ENCODE results near the gene RAB3IL1. TPM values are rescaled to one million over a fixed set of nuclear protein-coding genes. Genes with fewer than 3 reads are reported as not detected.

RAB3IL1 gene
- total and polyA plus RNA-seq, 8 donors, result 0.58 to 13.3 (median 10.1) TPM; not detected in 1

GRCh38 chr11:61875698-61876097 lies 41.7 kb downstream of the RAB3IL1 start:
- intact Hi-C loops (cut with DNase I; ENCODE audit: low total_unique reads), result no loop called here
- no peaks in the 10 kb centered on the region for H3K9me3 ChIP-seq
- 92 to 99% (median 92%) methylated on average over 2 to 14 of the region's 14 CpGs for WGBS, 5 donors
- TF ChIP-seq POLR2A (IDR thresholded peaks at IDR 0.05), result no peak
- no peak for TF ChIP-seq POLR2AphosphoS5 (IDR thresholded peaks at IDR 0.05)
- TF ChIP-seq EP300 (IDR thresholded peaks at IDR 0.05), result no peak
- TF ChIP-seq CTCF (IDR thresholded peaks at IDR 0.05), result no peak
- peaks cover 0 to 16% (median 11%) of the 10 kb centered on the region in 4 donors for H3K4me1 ChIP-seq
- H3K4me3 ChIP-seq, result no peak overlapping the region
- H3K27ac ChIP-seq, result no peak overlapping the region
- peaks cover 0 to 51% (median 26%) of the 10 kb centered on the region in 4 donors for H3K36me3 ChIP-seq
- no peak for DNase-seq
- peaks cover 0 to 12% (median 0%) of the 10 kb centered on the region in 3 donors for H3K27me3 ChIP-seq

GRCh38 chr11:61874853-61875252 lies 42.5 kb downstream of the RAB3IL1 start:
- 63 to 74% (median 72%) methylated on average over 3 of the region's 3 CpGs for WGBS, 5 donors
- Histone ChIP-seq H3K4me1 (peaks cover 0 to 20% (median 11%) of the 10 kb centered on the region in 4 donors), H3K27ac (no peak overlapping the region), H3K4me3 (no peak overlapping the region), H3K9me3 (no peaks in the 10 kb centered on the region), H3K36me3 (peaks cover 0 to 48% (median 25%) of the 10 kb centered on the region in 4 donors), H3K27me3 (peaks cover 0 to 12% (median 0%) of the 10 kb centered on the region in 3 donors)
- intact Hi-C loops (cut with DNase I; ENCODE audit: low total_unique reads), result no loop called here
- no peak for TF ChIP-seq EP300 (IDR thresholded peaks at IDR 0.05)
- TF ChIP-seq POLR2AphosphoS5 (IDR thresholded peaks at IDR 0.05), result no peak
- no peak for TF ChIP-seq CTCF (IDR thresholded peaks at IDR 0.05)
- no peak for TF ChIP-seq POLR2A (IDR thresholded peaks at IDR 0.05)
- no peak for DNase-seq

GRCh38 chr11:61874377-61874809 lies 43.0 kb downstream of the RAB3IL1 start:
- H3K4me1 ChIP-seq, result peaks cover 0 to 20% (median 11%) of the 10 kb centered on the region in 4 donors
- DNase-seq, result no peak
- H3K4me3 ChIP-seq, result no peak overlapping the region
- peaks cover 0 to 44% (median 23%) of the 10 kb centered on the region in 4 donors for H3K36me3 ChIP-seq
- peaks cover 0 to 12% (median 0%) of the 10 kb centered on the region in 3 donors for H3K27me3 ChIP-seq
- intact Hi-C loops (cut with DNase I; ENCODE audit: low total_unique reads), result no loop called here
- no peak for TF ChIP-seq POLR2A (IDR thresholded peaks at IDR 0.05)
- TF ChIP-seq POLR2AphosphoS5 (IDR thresholded peaks at IDR 0.05), result no peak
- TF ChIP-seq CTCF (IDR thresholded peaks at IDR 0.05), result no peak
- TF ChIP-seq EP300 (IDR thresholded peaks at IDR 0.05), result no peak
- H3K9me3 ChIP-seq, result no peaks in the 10 kb centered on the region
- WGBS, 5 donors, result 44 to 76% (median 47%) methylated on average over 12 of the region's 12 CpGs
- H3K27ac ChIP-seq, result no peak overlapping the region

- WGBS, 5 donors, result 73 to 85% (median 81%) methylated on average over 16 of the region's 16 CpGs
- peaks cover 0 to 20% (median 11%) of the 10 kb centered on the region in 4 donors for H3K4me1 ChIP-seq
- peaks cover 0 to 12% (median 0%) of the 10 kb centered on the region in 3 donors for H3K27me3 ChIP-seq
Measured at GRCh38 chr11:61873588-61874376, 43.6 kb downstream of the RAB3IL1 start.

More at GRCh38 chr11:61873588-61874376, 43.6 kb downstream of the RAB3IL1 start:
- no peak for DNase-seq
- no peak overlapping the region for H3K27ac ChIP-seq
- TF ChIP-seq POLR2A (IDR thresholded peaks at IDR 0.05), result no peak
- TF ChIP-seq CTCF (IDR thresholded peaks at IDR 0.05), result no peak
- intact Hi-C loops (cut with DNase I; ENCODE audit: low total_unique reads), result no loop called here
- no peak overlapping the region for H3K4me3 ChIP-seq
- H3K9me3 ChIP-seq, result no peaks in the 10 kb centered on the region
- peaks cover 0 to 37% (median 17%) of the 10 kb centered on the region in 4 donors for H3K36me3 ChIP-seq

All from stomach (tissue), 9 donors.